Esophagus squamous epithelium (tissue), 4 donors: ENCODE data around the gene SPTBN4.

Experiments used
- POLR2A ChIP-seq, 4 donors: fragments of 450-650 bp; IDR thresholded peaks; one replicate each; pipeline ENCODE4 v1.6.1; 2017; ENCODE audit warnings: antibody characterized with exemption in 4 of 4, mild to moderate bottlenecking in 4 of 4, moderate library complexity in 3 of 4
- TF ChIP-seq, protein P1 (sequence below), 6 experiments: fragments of 450-650 bp in 4 of 6; fragments of 200-600 bp in 2 of 6; sonication (generic) in 2 of 6; IDR thresholded peaks; one replicate each; pipeline ENCODE4 v1.5.1; 2016 to 2019; ENCODE audit warnings: antibody characterized with exemption in 6 of 6, mild to moderate bottlenecking in 4 of 6, moderate library complexity in 4 of 6

DNA sequence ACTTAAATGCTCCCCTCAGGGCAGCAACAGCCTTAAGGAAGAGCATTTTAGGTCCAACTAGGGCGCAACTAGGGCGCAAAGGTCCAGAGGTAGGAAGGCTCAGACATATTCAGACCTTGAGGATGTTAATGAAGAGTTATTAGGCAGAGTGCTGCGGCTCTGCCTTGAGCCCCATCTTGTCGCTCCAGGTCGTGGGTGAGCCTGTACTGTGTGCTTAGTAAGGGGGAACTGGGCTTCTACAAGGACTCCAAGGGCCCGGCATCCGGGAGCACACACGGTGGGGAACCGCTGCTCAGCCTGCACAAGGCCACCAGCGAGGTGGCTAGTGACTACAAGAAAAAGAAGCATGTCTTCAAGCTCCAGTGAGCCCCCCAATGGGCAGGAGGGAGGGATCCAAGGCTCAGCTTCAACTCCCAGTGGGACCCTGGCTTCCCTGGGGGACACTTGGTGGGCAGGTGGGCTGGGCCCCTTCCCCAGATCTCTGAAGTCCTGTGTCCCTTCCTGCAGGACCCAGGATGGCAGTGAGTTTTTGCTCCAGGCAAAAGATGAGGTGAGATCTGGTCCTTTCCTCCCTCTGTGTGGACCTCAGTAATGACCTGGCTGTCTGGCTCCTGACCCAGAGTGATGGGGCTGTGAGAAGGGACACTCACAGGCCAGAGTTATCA is 105.2 kb downstream of the SPTBN4 start:
- TF ChIP-seq, protein P1, sequence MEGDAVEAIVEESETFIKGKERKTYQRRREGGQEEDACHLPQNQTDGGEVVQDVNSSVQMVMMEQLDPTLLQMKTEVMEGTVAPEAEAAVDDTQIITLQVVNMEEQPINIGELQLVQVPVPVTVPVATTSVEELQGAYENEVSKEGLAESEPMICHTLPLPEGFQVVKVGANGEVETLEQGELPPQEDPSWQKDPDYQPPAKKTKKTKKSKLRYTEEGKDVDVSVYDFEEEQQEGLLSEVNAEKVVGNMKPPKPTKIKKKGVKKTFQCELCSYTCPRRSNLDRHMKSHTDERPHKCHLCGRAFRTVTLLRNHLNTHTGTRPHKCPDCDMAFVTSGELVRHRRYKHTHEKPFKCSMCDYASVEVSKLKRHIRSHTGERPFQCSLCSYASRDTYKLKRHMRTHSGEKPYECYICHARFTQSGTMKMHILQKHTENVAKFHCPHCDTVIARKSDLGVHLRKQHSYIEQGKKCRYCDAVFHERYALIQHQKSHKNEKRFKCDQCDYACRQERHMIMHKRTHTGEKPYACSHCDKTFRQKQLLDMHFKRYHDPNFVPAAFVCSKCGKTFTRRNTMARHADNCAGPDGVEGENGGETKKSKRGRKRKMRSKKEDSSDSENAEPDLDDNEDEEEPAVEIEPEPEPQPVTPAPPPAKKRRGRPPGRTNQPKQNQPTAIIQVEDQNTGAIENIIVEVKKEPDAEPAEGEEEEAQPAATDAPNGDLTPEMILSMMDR (IDR thresholded peaks at IDR 0.05), result no peak
- TF ChIP-seq POLR2A (IDR thresholded peaks at IDR 0.05), result no peak
